Measurements from ENCODE around the gene GJA5.

GJA5 gene

DNA sequence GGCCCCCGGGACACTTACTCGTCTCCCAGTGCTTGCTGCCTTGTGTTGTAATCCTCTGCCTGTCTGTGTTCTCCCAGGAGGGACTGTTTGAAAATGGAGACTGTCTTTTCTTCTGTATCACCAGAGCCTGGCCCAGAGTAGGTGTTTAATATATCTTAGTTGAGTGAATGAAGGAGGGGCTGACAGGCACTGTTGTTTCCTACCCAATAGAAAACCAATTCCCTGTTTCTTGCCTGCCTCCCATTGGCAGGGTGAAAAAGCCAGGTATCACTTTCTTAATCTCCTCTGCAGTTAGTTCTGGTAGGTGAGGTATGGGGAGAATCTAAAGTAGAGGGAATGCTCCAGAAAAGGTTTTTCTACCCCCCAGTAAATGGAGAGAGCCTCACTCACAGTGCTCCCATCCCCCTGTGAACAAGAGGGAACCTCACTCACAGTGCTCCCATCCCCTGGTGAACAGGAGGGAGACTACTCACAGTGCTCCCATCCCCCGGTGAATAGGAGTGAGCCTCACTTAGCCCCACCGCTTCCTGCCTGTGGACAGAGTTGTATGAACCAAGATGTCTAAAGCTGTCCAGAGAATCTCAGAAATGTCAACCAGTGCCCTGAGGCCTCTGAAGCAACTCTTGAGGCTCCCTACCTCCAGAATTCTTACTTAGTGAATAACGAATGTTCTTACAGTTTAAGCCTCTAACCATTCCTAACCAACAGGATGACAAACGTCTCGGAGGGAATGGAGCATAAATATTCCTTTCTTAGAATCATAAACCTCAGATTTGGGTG, at the start of gene GJA5:
Gene GJA5 (minus strand): TSS at position 122 of the 780 bp plus-strand sequence. CDS start 1,364 bp downstream, outside the sequence.
- DNase-seq (ENCODE audit: low spot score) = no peak

DNA sequence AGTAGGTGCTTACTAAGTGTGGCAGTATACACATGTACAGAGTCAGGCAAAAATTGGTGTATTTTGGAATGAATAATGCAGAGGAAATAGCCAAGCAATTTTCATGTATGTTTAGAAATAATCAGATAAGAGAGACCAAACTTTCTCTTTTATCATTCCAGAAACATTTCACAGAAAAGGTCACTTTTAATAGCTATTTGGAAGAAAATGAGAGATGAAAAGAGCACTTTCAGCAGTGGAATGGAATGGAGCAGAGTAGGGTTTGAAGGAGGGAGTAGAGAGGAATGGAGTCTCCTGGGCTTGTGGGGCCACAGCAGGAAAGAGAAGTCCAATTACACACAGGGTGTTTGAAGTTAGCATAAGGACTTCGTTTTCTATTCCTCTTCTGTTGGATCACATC, 48.8 kb upstream of the GJA5 start:
- no peak for DNase-seq (ENCODE audit: low spot score)

DNA sequence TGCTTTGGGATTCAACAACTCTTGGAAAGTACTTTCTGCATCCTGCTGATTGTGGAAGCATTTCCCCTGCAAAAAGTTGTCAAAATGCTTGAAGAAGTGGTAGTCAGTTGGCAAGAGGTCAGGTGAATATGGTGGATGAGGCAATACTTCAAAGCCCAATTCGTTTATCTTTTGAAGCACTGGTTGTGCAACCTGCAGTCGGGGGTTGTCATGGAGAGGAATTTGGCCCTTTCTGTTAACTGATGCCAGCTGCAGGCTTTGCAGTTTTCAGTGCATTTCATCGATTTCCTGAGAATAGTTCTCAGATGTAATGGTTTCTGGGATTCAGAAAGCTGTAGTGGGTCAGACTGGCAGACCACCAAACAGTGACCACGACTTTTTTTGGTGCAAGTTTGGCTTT, 47.6 kb upstream of the GJA5 start:
- DNase-seq (ENCODE audit: low spot score) = no peak

DNA sequence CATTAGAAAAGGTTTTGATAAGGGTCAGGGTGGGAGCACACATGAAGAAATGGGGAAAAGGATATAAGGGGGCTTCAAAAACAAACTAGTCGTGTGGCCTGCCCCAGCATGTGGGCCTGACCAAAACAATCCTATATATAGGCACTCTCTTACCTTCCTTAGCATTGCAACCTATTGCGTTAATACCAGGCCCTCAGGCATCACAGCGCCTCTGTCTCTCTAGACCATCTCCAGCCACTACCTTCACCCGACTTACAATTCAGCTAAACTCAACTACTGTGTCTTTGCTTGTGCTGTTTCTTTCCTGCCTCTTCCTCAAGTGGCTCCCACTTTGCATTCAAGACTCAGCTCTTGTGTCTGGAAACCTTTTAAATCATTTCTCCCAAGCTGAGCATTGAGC, 47.0 kb upstream of the GJA5 start:
- no peak for DNase-seq (ENCODE audit: low spot score)

DNA sequence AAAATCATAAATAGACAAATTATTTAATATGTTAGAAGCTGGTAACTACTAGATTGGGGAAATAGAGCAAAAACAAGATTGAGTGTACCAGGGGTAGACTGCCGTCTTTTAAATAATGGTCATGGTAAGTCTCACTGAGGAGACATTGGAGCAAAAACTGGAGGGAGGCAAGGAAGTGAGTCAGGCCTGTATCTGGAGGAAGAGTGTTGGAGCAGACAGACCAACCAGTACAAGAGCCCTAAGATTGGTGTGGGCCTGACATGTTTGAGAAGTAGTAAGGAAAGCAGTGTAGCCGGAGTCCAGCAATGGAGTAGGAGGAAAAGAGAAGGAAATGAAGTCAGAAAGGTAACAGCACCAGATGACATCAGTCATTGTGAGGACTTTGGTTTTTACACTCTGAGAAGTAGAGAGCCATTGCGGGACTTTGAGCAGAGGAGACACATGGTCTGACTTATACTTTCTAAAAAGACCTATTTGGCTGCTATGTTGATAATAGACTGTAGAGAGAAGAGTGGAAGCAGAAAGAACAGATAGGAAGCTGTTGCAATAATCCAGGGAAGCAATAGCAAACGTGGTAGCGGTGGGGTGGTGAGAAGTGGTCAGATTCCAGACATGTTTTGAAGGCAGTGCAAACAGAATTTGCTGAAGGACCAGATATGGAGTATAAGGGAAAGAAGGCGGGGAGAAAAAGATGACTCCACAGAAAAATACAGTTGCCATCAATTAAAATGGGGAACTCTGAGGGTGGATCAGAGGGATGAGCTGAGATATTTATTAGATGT, 44.7 kb upstream of the GJA5 start:
- peak; percentile 38 for DNase-seq (ENCODE audit: low spot score)

- DNase-seq (ENCODE audit: low spot score) = peak; percentile 38
Measured at GRCh38 chr1:147800804-147801203, 40.4 kb upstream of the GJA5 start.

GRCh38 chr1:147798731-147799130, 38.3 kb upstream of the GJA5 start:
- DNase-seq (ENCODE audit: low spot score) = no peak

- DNase-seq (ENCODE audit: low spot score) = peak; percentile 76
Measured at GRCh38 chr1:147794570-147794969, 34.2 kb upstream of the GJA5 start.

- no peak for DNase-seq (ENCODE audit: low spot score)
Measured at GRCh38 chr1:147791876-147792275, 31.5 kb upstream of the GJA5 start.

- DNase-seq (ENCODE audit: low spot score) = no peak
Measured at GRCh38 chr1:147787765-147788164, 27.4 kb upstream of the GJA5 start.

DNA sequence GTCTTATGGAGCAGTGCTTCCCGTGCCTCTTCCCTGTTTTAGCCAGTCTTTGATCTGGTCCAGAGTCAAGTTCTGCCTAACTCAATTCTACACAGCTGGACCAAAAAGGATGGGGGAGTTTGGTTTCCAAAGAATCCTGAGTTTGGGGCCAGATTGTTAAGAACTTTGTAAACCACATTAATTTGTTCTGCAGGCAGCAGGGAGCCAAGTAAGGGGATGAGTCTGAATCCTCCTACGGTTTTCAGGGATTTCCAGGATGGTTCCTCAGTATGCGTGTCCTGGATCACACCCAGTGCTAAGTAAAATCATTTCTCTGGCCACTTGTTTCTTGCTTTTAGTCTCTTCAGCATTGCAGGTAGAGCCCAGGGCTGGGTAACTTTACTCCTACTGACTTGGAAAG, 26.1 kb upstream of the GJA5 start:
- DNase-seq (ENCODE audit: low spot score) = no peak

GRCh38 chr1:147785794-147786506, 25.5 kb upstream of the GJA5 start:
- DNase-seq (ENCODE audit: low spot score) = no peak

- no peak for DNase-seq (ENCODE audit: low spot score)
Measured at GRCh38 chr1:147784941-147785340, 24.5 kb upstream of the GJA5 start.

GRCh38 chr1:147781056-147781471, 20.7 kb upstream of the GJA5 start:
- peak; percentile 90 for DNase-seq (ENCODE audit: low spot score)

DNA sequence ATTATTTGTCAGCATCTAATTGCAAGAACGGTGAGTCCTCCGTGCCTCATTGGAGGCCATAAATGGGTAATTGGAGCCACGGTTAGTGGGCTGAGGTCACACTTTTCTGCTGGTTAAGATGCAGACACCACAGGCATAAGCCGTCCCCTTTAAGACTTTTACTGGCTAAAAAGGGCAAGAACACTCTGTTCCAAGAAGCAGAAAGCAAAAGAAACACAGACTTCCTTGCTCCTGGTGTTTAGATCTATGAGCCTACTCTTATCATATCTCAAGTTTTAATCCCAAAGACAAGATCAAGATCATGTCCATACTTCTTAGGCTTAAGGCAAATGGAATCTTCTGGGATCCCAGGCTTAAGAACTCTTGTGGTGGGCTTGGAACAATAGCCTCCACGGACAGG, 17.3 kb upstream of the GJA5 start:
- DNase-seq (ENCODE audit: low spot score) = no peak

DNA sequence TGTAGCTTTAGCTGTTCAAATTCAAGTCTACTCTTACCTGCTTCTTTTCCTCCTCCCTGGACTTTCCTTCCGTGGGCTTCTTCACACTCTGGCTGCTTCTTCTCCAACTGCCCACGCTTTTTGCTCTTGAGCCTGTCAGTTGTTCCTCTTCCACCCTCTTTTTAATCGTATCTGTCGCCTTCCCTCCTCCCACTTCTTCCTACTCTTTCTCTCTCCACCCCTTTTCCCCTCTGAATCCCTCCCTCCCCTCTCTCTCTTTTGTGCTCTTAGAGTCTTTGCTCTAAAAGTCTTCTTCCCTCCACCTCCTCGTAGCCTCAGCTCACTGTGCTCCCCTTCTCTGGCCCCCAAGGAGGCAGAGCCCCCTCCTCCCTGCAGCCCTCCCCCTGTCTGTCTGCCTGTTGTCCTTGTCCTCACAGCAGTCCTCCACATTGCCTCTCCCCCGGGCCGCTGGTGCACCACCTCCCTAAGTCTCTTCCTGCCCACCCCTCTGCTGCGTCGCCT, 12.9 kb upstream of the GJA5 start:
- DNase-seq (ENCODE audit: low spot score) = no peak

- no peak for DNase-seq (ENCODE audit: low spot score)
Measured at GRCh38 chr1:147772570-147772969, 12.2 kb upstream of the GJA5 start.

DNA sequence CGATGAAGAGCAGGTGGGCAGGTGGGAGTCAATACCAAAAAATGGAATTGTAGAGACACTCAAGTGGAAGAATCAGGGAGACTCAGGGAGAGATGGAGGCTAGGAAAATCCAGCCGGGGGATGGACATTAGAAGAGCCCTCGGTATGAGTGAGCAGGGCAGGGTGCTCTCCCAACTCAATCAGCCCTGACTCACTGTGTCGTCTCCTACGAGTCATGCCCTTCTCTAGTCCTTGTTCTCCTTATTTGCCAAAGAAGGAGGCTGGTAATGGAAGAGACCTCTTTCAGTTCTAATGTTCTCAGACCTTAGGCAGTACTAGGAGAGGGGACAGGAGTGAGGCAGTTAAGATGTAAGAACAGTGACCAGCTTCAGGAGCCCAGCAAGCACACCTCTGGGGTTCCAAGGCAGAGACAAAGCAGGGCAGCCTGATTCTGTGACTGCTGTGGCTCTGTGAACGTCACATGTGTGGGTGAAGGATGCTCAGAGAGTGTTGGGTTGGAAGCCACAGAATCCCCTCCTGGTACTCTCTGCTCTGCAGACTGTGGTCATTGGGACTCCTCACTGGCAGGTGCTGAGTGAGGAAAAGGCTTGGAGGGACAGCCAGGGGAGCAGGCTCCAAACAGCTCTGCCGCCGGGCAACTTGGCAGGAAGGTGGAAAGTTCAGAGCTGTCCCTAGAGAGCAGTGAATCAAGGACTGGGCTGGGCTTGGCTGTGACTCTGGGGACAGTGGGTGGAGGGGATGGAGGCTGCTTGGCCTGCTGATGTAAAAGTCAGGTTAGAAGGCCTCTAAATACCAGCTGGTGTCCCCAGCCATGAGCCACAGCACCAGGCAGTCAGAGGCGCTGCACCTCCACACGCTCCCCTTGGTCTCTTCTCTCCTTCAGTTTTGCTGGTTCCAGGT, 11.1 kb upstream of the GJA5 start:
- peak; percentile 52 for DNase-seq (ENCODE audit: low spot score)

DNA sequence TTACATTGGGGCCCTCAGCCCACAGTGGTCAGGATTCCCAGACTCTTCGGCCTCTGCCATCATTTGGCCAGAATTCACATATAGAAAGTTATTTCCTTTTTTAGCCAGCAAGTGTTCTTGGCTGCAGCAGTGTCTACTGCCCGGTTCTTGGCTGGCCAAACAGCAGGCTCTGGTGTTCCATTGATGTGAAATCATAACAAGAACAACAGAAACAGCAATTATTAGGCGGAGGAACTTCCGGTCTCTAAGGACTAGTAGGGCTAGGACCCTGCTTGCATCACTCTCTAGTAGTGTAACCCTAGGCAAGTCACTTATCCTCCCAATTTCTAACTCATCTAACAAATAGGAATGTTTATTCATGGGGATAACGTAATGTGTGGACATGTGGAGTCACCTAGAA, 8.7 kb upstream of the GJA5 start:
- no peak for DNase-seq (ENCODE audit: low spot score)

DNA sequence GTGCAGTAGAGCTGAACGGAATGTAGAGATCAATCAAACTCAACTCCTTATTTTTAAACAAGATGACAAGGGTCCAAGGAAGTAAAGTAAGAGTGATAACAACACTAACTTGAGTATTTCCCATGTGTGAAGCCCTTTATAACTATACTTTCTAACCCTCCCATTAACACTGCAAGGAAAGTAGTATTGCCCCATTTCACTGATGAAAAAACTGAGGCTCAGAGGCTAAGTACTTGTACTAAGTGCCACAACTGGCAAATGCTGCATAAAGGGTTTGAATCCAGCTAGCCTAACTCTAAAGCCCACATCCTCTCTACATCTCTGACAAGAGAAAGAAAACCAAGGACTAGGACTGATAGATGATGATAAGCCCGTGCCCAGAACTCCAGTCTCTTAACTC, 8.2 kb upstream of the GJA5 start:
- no peak for DNase-seq (ENCODE audit: low spot score)

GRCh38 chr1:147768101-147768500, 7.7 kb upstream of the GJA5 start:
- DNase-seq (ENCODE audit: low spot score) = no peak
